ENCODE data around the gene ESR1.
"Not testable (repeated sequence)": the region's sequence is repeated elsewhere in the genome, so short reads cannot be mapped to it uniquely, and the experiment has no call there.

Gene ESR1

GRCh38 chr6:152062476-152062875 is 255.0 kb downstream of the ESR1 start:
- no peak for DNase-seq

DNA sequence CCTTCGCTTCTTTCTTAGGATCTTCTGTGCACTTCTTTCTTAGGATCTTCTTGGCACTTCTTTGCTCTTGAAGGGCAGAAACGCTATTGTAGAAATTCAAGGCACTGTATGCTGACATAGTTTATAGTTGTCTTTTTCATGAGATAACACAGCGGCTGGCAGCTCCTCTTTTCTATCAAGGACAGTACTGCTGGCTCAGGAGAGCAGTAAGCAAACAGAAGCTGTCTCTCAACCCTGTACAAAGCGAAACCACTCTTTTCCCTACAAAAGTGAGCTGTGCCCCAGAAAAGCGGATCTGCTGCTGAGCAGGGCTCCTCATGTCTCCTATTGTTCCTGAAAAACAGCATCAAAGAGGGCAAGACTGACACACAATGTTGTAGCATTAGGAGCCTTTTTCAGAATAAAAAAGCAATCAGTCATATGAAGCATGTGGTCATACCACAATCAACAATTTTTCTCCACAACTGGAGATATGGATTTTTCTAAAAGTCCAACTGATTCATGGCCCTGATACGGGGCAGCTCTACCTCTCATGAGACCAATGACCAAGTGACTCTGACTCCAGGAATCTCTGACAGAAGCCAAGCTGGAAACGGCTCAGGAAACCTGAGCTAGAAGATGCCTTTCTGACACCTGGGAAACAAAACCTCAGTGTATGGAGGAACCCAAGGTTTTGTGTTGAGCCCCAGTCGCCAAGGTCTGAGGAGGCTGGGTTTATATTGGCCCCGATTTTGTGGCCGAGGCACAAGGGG is 255.9 kb downstream of the ESR1 start:
- no peak for DNase-seq

DNA sequence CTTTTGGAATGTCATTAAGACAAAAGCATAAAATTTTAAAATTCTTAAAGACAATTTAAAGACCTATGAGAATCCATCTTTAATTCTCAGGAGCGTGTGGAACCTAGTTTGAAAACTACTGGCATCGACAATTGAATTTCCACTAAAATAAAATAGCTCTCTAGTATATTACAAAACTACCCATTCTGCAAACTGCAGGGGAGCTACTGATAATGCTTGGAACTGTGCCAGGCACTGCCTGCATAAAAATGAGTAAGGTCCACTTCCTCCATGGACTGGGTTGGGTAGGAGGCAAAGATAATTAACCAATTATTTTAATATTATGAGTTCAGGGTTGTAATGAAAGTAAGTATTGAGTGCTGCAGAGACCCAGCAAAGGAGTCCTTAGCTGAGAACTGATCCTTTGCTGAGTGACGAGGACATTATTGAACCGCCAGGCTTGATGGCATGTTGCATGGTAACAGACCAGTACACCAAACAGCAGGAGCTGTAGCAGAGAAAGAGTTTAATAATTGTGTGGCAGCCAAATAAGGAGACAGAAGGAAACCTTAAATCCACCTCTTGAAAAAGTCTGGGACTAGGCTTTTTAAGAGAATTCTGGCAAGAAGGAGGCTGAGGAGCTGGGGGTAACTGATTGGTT is 261.3 kb downstream of the ESR1 start:
- DNase-seq: no peak

GRCh38 chr6:152070556-152070955 is 263.1 kb downstream of the ESR1 start:
- DNase-seq: no peak

- DNase-seq: no peak
Observed at GRCh38 chr6:152071318-152071717, 263.8 kb downstream of the ESR1 start.

DNA sequence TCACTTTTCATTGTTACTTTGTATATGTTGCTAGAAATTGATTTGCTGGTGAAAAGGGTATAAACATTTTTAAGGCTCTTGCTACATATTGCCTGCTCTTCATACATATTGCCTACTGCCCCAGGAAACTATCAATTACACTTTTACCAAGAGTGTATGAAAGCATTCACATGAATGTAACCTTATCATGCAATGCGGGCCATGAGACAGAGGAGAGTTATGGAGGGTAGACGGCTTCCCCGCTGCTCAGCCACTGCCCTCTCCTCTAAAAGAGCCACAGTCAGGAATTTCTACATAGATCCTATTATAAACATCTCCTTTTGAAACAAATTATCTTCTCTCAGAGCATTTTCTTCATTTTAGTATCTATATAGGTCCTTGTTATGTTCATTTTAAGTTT is 264.4 kb downstream of the ESR1 start:
- DNase-seq: no peak

- DNase-seq: not testable (repeated sequence)
Observed at GRCh38 chr6:152076242-152076641, 268.8 kb downstream of the ESR1 start.

- DNase-seq: no peak
Observed at GRCh38 chr6:152078001-152078400, 270.5 kb downstream of the ESR1 start.

GRCh38 chr6:152078804-152079203 is 271.3 kb downstream of the ESR1 start:
- DNase-seq: no peak

DNA sequence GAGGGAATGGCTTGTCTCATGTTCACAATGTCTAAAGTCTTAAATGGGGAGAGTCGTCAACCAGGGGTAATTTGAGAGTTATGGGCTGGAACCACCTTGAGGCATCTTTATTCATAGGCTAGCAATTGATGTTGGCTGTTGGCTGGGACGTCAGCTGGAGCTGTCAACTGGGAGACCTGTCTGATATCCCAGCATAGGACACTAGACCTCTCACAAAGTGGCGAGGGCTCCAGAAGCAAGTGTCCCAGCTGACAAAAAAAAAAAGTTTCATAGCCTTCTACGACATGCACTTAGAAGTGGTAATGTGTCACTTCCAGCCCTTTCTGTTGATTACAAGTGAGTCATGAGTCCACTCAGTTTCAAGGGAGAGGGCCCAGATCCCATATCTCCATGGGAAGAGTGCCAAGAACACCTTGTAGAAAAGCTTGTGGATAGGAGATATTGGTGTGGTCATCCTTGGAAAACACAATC is 278.0 kb downstream of the ESR1 start:
- DNase-seq: no peak

DNA sequence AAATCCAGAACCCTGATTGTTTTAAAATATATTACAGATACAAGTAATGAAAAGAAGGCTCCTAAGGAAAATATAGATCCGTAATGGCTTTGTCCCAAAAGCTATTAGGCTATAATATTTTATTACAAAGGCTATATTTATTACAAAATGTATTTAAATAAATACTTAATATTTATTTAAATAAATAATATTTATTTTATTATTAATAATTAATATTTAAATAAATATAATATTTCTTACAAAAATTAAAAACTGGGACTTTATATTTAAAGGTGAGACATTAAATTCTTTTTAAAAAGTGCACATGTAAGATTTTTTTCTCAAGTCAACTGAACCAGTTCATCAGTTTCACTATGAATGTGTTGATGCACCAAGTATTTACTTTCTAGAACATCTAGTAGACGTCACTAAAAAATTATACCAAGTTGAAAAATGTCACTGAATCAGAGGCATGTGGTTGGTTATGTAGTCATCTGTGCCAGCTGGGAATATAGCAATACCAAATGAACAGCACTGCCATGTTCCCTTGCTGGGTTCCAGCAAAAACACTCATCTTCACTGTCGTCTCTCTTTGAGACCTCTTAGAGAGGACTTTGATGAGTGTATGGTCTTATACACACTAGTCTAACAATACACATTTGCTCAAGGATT is 278.9 kb downstream of the ESR1 start:
- DNase-seq: no peak

GRCh38 chr6:152087096-152087495 is 279.6 kb downstream of the ESR1 start:
- no peak for DNase-seq

- DNase-seq: no peak
Observed at GRCh38 chr6:152087701-152088100, 280.2 kb downstream of the ESR1 start.

GRCh38 chr6:152089992-152090391 is 282.5 kb downstream of the ESR1 start:
- DNase-seq: no peak

GRCh38 chr6:152091201-152091600 is 283.7 kb downstream of the ESR1 start:
- no peak for DNase-seq

- no peak for DNase-seq
Observed at GRCh38 chr6:152091851-152092341, 284.4 kb downstream of the ESR1 start.

GRCh38 chr6:152093711-152094110 is 286.2 kb downstream of the ESR1 start:
- DNase-seq: no peak

DNA sequence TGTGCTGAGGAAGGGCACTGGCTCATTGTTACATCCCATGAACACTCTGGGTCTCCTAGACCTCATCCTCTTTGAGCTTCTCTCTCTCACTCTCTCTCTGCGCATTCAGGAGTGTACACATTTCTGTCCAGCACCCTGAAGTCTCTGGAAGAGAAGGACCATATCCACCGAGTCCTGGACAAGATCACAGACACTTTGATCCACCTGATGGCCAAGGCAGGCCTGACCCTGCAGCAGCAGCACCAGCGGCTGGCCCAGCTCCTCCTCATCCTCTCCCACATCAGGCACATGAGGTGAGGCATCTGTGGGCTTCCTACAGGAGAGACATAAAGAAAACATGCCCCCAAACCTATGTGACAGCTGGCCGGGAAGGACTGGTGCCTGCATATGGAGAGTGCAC is 286.8 kb downstream of the ESR1 start:
- DNase-seq: no peak

DNA sequence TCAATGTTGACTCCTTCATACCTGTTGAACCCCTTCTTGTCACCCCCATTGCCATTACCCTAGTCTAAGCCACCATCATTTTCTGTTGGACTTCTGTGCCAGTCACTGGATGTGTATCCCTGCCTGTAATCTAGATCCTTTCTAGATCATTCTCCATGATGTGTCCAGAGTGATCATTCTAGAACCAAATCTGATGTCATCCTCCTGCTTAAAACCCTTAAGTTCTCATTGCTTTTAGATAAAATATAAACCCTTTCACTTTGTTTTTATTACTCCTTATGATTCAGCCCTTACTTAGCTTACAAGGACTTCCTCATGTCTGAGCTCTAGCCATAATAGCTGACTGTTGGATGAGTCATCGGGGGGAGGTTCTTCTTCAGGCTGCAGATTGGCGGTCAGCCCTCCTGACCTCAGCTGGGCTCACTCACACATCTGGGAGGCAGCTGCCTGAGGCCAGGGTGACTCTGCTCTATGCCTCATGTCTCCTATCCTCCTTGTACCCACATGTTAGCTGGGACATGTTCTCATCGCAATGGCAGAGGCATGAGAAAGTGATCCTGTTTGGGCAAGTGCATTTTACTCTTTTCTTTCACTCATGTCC is 287.6 kb downstream of the ESR1 start:
- no peak for DNase-seq

- DNase-seq: no peak
Observed at GRCh38 chr6:152096863-152097496, 289.5 kb downstream of the ESR1 start.

- no peak for DNase-seq
Observed at GRCh38 chr6:152098683-152099082, 291.2 kb downstream of the ESR1 start.

GRCh38 chr6:152099446-152100182 is 292.1 kb downstream of the ESR1 start:
- no peak for DNase-seq
